OCI-LY7 (cell line): ENCODE results near the gene MAST2. TPM values are rescaled to one million over a fixed set of nuclear protein-coding genes. Genes with fewer than 3 reads are reported as not detected.

ENCODE experiments used
- BruUV-seq: library from RNA; stranded (reverse); fragments of 400-500 nt; replicated peaks from 2 replicates; lab custom pipeline; 2021; lab: Mats Ljungman, UMichigan
- CTCF ChIA-PET: fragments of 300-600 bp; sonication (Branson Sonifier 250); formaldehyde crosslinking; loops from one replicate; lab custom pipeline; 2022; ENCODE audit warnings: antibody characterized with exemption; ENCODE audit not compliant: unreplicated experiment; lab: Charles Lee
- POLR2A ChIA-PET: fragments of 300-600 bp; sonication (Branson Sonifier 250); formaldehyde crosslinking; loops from one replicate; lab custom pipeline; 2022; ENCODE audit warnings: antibody characterized with exemption; lab: Charles Lee
- DNase-seq: peaks from one replicate; pipeline ENCODE4 v3.0.0-alpha.2; 2015; ENCODE audit warnings: low spot score
- H2AFZ ChIP-seq: fragments of 200-600 bp; sonication (generic), shearing (Covaris generic); 2 replicates; pipeline ENCODE4 v1.6.1; 2014; ENCODE audit warnings: mild to moderate bottlenecking, antibody characterized with exemption, low read length, moderate library complexity
- H3K27ac ChIP-seq: fragments of 200-600 bp; sonication (generic); 2 replicates; pipeline ENCODE4 v1.5.1; 2014; ENCODE audit warnings: mixed run types, low read depth, mild to moderate bottlenecking, moderate library complexity, low read length, inconsistent platforms; ENCODE audit not compliant: poor library complexity, severe bottlenecking
- H3K36me3 ChIP-seq: fragments of 200-600 bp; sonication (generic); 2 replicates; pipeline ENCODE4 v1.6.1; 2014; ENCODE audit warnings: mild to moderate bottlenecking, antibody characterized with exemption, low read length, moderate library complexity, mixed read lengths; ENCODE audit not compliant: insufficient read depth
- H3K4me1 ChIP-seq: fragments of 200-600 bp; sonication (generic); 2 replicates; pipeline ENCODE4 v1.5.1; 2014; ENCODE audit warnings: mild to moderate bottlenecking, low read length; ENCODE audit not compliant: insufficient read depth, poor library complexity, severe bottlenecking
- H3K4me2 ChIP-seq: fragments of 200-600 bp; sonication (generic); 2 replicates; pipeline ENCODE4 v1.6.1; 2014; ENCODE audit warnings: mild to moderate bottlenecking, low read length
- H3K4me3 ChIP-seq: fragments of 200-600 bp; sonication (generic); 2 replicates; pipeline ENCODE4 v1.5.1; 2014; ENCODE audit warnings: mild to moderate bottlenecking, low read depth, low read length; ENCODE audit not compliant: poor library complexity, severe bottlenecking
- H3K79me2 ChIP-seq: fragments of 200-600 bp; sonication (generic); 2 replicates; pipeline ENCODE4 v1.6.1; 2016; ENCODE audit warnings: low read depth, mild to moderate bottlenecking, low read length, moderate library complexity, mixed read lengths; ENCODE audit not compliant: insufficient read depth
- H3K9me2 ChIP-seq: fragments of 200-600 bp; sonication (generic); 2 replicates; pipeline ENCODE4 v1.6.1; 2016; ENCODE audit warnings: mild to moderate bottlenecking, low read length, mixed read lengths; ENCODE audit not compliant: insufficient read depth
- H3K9me3 ChIP-seq: fragments of 200-600 bp; sonication (generic); 2 replicates; pipeline ENCODE4 v1.6.1; 2014; ENCODE audit warnings: mild to moderate bottlenecking, mixed run types, low read length, mixed read lengths
- H4K20me1 ChIP-seq: fragments of 200-600 bp; sonication (generic); 2 replicates; pipeline ENCODE4 v1.6.1; 2014; ENCODE audit warnings: mild to moderate bottlenecking, antibody characterized with exemption, low read length, moderate library complexity, mixed read lengths; ENCODE audit not compliant: insufficient read depth
- EZH2phosphoT487 ChIP-seq: fragments of 200-600 bp; sonication (generic); IDR thresholded peaks from 2 replicates; pipeline ENCODE4 v1.6.1; 2018; ENCODE audit warnings: low read depth, borderline replicate concordance, mild to moderate bottlenecking, mixed run types, antibody characterized with exemption, low read length, moderate library complexity, mixed read lengths
- intact Hi-C: fragments of 100-400 bp; cut with micrococcal nuclease; formaldehyde crosslinking; loops from one replicate; pipeline ENCODE4 v1.10.0; 2022; ENCODE audit not compliant: unreplicated experiment
- total RNA-seq, 2 experiments: library from RNA; depleted of rRNA in 1 of 2; stranded (reverse); fragments of >200 nt in 1 of 2; shearing (Covaris generic) in 1 of 2; gene quantifications; 2 replicates each; pipeline ENCODE4 v1.2.3, GENCODE V29; 2014 to 2022
- TF ChIP-seq, protein P1 (sequence below): fragments of 200-600 bp; sonication (generic); conservative IDR thresholded peaks from 2 replicates; pipeline ENCODE4 v1.5.1; 2014; ENCODE audit warnings: mild to moderate bottlenecking, antibody characterized with exemption, low read length, moderate library complexity, mixed read lengths

MAST2 gene
- total RNA-seq, 2 experiments from 2014 or later: 32.1 to 67.2 TPM

DNA sequence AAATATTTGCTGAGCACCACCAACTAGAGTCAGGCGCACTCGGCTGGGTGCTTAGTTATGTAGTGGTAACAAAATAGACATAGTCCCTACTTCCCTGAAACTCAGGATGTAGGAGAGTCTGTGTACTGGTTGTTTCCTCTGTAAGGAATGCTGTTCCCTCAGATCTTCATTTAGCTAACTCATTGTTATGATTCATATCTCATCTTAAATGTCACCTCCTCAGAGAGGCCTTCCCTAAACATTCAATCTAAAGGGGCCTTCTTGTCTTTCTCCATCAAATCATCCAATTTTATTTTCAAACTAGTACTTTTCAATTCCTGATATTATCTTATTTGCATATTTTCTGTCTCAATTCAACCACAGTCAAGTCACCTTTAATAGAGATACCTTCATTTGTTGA lies 196.1 kb downstream of the MAST2 start:
- ChIA-PET POLR2A (interaction anchor here (0.5 kb wide), 1 partner anchor 608 kb away, joined by 3 read pairs; no protein-coding TSS in a partner anchor), CTCF (no interaction called here)
- Histone ChIP-seq H2AFZ (no peak overlapping the region), H3K9me3 (no peaks in the 10 kb centered on the region), H3K4me2 (no peak overlapping the region), H3K36me3 (peaks cover 35% of the 10 kb centered on the region), H4K20me1 (no peaks in the 10 kb centered on the region), H3K4me1 (no peaks in the 10 kb centered on the region), H3K27ac (no peak overlapping the region), H3K79me2 (no peaks in the 10 kb centered on the region), H3K9me2 (no peaks in the 10 kb centered on the region), H3K4me3 (no peak overlapping the region)
- no peak for DNase-seq
- intact Hi-C loops: no loop called here
- TF ChIP-seq, protein P1, sequence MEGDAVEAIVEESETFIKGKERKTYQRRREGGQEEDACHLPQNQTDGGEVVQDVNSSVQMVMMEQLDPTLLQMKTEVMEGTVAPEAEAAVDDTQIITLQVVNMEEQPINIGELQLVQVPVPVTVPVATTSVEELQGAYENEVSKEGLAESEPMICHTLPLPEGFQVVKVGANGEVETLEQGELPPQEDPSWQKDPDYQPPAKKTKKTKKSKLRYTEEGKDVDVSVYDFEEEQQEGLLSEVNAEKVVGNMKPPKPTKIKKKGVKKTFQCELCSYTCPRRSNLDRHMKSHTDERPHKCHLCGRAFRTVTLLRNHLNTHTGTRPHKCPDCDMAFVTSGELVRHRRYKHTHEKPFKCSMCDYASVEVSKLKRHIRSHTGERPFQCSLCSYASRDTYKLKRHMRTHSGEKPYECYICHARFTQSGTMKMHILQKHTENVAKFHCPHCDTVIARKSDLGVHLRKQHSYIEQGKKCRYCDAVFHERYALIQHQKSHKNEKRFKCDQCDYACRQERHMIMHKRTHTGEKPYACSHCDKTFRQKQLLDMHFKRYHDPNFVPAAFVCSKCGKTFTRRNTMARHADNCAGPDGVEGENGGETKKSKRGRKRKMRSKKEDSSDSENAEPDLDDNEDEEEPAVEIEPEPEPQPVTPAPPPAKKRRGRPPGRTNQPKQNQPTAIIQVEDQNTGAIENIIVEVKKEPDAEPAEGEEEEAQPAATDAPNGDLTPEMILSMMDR: no peak
- TF ChIP-seq EZH2phosphoT487: no peak
- no TSS peak for BruUV-seq

DNA sequence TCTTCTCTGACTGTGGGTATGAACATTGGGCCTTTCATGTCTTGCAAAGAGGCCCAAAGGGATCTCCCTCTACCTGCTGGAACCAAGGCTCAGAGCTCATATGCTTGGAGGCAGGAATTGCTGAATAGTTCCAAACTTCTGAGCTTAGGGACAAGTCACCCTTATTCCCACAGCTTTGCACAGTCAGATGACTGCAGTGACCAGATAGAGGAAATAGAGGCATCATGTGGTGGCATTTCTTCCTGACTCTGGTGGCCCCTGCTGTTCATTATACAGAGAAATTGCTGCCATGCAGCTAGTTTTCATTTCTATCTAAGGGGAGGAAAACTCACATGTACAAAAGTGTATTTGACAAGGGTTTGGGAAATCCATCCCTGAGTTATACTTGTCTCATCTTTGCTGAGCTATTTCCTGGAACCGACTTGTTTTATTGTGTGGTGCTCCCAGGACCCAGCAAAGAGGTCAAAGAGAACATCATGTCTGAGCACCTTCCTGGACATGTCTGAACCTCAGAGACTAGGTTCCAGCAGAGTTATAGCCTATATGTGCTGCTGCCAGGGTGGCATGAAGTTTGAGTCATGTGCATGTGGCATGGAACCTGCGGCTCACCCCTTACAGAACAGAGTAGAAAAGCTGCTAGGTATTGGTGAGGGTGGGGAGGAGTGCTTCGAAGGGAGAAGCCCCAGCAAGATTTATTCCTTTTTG lies 197.8 kb downstream of the MAST2 start:
- no peak overlapping the region for H3K4me2 ChIP-seq
- H3K36me3 ChIP-seq: peaks cover 49% of the 10 kb centered on the region
- intact Hi-C loops: loop anchor here (10.0 kb wide), 1 partner anchor 356 kb away; no protein-coding TSS in a partner anchor
- no TSS peak for BruUV-seq
- DNase-seq: peak; percentile 10
- ChIA-PET POLR2A (interaction anchor here (0.7 to 1.0 kb wide), 2 partner anchors 42 to 82 kb away, joined by 3 to 4 read pairs; no protein-coding TSS in a partner anchor), CTCF (no interaction called here)
- no peak overlapping the region for H3K27ac ChIP-seq
- no peaks in the 10 kb centered on the region for H3K9me3 ChIP-seq
- TF ChIP-seq, protein P1: no peak
- no peak for TF ChIP-seq EZH2phosphoT487
- no peaks in the 10 kb centered on the region for H3K9me2 ChIP-seq
- H3K79me2 ChIP-seq: no peaks in the 10 kb centered on the region
- no peaks in the 10 kb centered on the region for H3K4me1 ChIP-seq
- no peak overlapping the region for H3K4me3 ChIP-seq
- H4K20me1 ChIP-seq: no peaks in the 10 kb centered on the region
- H2AFZ ChIP-seq: no peak overlapping the region

DNA sequence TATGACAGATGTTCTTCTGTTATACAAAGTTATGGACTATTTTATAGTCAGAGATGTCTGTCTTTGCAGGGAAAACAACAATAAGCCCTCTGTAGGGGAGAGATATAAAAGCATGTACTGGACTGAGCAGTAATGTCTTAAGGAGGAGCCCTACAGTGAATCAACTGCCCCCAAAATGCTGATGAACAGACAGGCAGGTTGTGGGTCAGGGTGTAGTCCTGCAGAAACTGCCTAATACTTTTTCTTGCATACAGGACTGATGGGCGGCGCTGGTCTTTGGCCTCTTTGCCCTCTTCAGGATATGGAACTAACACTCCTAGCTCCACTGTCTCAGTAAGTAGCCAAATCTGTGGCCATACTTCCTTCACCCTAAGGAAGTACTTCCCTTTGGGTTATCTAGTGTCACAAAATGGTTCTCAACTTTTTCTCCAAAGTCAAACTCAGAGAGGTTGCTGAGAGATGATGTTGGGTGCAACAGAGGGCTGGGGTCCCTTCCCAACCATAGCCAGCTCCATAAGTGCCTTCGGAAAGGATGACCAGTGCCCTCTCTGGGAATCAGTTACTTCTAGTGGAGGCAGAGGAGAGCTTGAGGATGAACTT lies 199.2 kb downstream of the MAST2 start:
- intact Hi-C loops: loop anchor here (10.0 kb wide), 1 partner anchor 358 kb away; no protein-coding TSS in a partner anchor
- no peak overlapping the region for H2AFZ ChIP-seq
- H3K27ac ChIP-seq: no peak overlapping the region
- H3K79me2 ChIP-seq: no peaks in the 10 kb centered on the region
- H3K36me3 ChIP-seq: peaks cover 63% of the 10 kb centered on the region
- DNase-seq: no peak
- H3K4me2 ChIP-seq: no peak overlapping the region
- BruUV-seq: no TSS peak
- no peaks in the 10 kb centered on the region for H3K9me2 ChIP-seq
- POLR2A ChIA-PET: no interaction called here
- CTCF ChIA-PET: no interaction called here
- H3K4me1 ChIP-seq: no peaks in the 10 kb centered on the region
- no peak for TF ChIP-seq EZH2phosphoT487
- TF ChIP-seq, protein P1: no peak
- H3K9me3 ChIP-seq: no peaks in the 10 kb centered on the region
- H3K4me3 ChIP-seq: no peak overlapping the region
- H4K20me1 ChIP-seq: no peaks in the 10 kb centered on the region
